HCT116 (cell line): ENCODE data around the gene ACER3. TPM values are rescaled to one million over a fixed set of nuclear protein-coding genes. Genes with fewer than 3 reads are reported as not detected.

ENCODE experiments used
- ATAC-seq: fragments of 200-7000 bp; cut with Tn5 transposase; 2 replicates; pipeline ENCODE4 v1.9.1; 2020; ENCODE audit warnings: mild to moderate bottlenecking, moderate library complexity
- BruUV-seq: library from RNA; stranded (reverse); fragments of 400-500 nt; replicated peaks from 2 replicates; lab custom pipeline; 2021; lab: Mats Ljungman, UMichigan
- CTCF ChIA-PET: fragments of 300-600 bp; sonication (Branson Sonifier 250); formaldehyde crosslinking; loops from one replicate; lab custom pipeline; 2021; ENCODE audit warnings: antibody characterized with exemption; lab: Charles Lee
- POLR2A ChIA-PET: fragments of 300-600, 350-600 bp; sonication (Branson Sonifier 250); formaldehyde crosslinking; loops from one replicate; lab custom pipeline; 2021; ENCODE audit warnings: antibody characterized with exemption; lab: Charles Lee
- RAD21 ChIA-PET, 2 experiments: fragments of 300-600 bp; sonication (Branson Sonifier 250); formaldehyde crosslinking; loops; one replicate each; lab custom pipeline; 2023; ENCODE audit warnings: low total read pairs in 2 of 2; ENCODE audit not compliant: uncharacterized antibody in 2 of 2, unreplicated experiment in 2 of 2, low non-redundant PET in 1 of 2; lab: Charles Lee
- DNase-seq: peaks from one replicate; pipeline ENCODE4 v3.0.0-alpha.2; 2010; ENCODE audit warnings: low read depth, low spot score
- H2AFZ ChIP-seq: fragments of 200-600 bp; shearing (Covaris generic), sonication (generic); 2 replicates; pipeline ENCODE4 v1.6.1; 2017; ENCODE audit warnings: low read depth, mixed run types, mixed read lengths, antibody characterized with exemption, low read length; ENCODE audit not compliant: poor library complexity, severe bottlenecking
- H3K27ac ChIP-seq: 2 replicates; pipeline ENCODE4 v1.5.1; 2012; ENCODE audit warnings: low read depth, low read length
- H3K27me3 ChIP-seq: fragments of 200-600 bp; sonication (generic); 2 replicates; pipeline ENCODE4 v1.6.1; 2016; ENCODE audit warnings: mixed run types, low read length, mixed read lengths; ENCODE audit not compliant: insufficient read depth
- H3K36me3 ChIP-seq, 2 experiments: fragments of 200-500 bp in 1 of 2; fragments of 200-600 bp in 1 of 2; sonication (Bioruptor generic) in 1 of 2; sonication (generic) in 1 of 2; 2 replicates each; pipeline versions ENCODE4 v1.5.1 to v1.6.1; 2014 to 2016; ENCODE audit warnings: low read length in 2 of 2, inconsistent platforms in 1 of 2, mixed read lengths in 1 of 2, mixed run types in 1 of 2; ENCODE audit not compliant: insufficient read depth in 2 of 2, control insufficient read depth in 1 of 2
- H3K4me1 ChIP-seq, 2 experiments: fragments of 200-600 bp in 1 of 2; sonication (generic) in 1 of 2; 2 replicates each; pipeline versions ENCODE4 v1.5.1 to v1.6.1; 2012 to 2017; ENCODE audit warnings: low read length in 2 of 2, inconsistent platforms in 1 of 2, mild to moderate bottlenecking in 1 of 2, mixed read lengths in 1 of 2, mixed run types in 1 of 2, moderate library complexity in 1 of 2; ENCODE audit not compliant: insufficient read depth in 2 of 2, control insufficient read depth in 1 of 2
- H3K4me2 ChIP-seq: fragments of 200-600 bp; sonication (generic); 2 replicates; pipeline ENCODE4 v1.6.1; 2017; ENCODE audit warnings: mixed run types, low read length, mixed read lengths
- H3K4me3 ChIP-seq, 2 experiments: fragments of 200-600 bp in 1 of 2; sonication (generic) in 1 of 2; replicated peaks in 1 of 2; 2 replicates each; pipeline ENCODE4 v1.5.1; 2011 to 2016; ENCODE audit warnings: low read length in 2 of 2, control low read depth in 1 of 2, low read depth in 1 of 2, mild to moderate bottlenecking in 1 of 2, mixed read lengths in 1 of 2, mixed run types in 1 of 2
- H3K79me2 ChIP-seq: fragments of 200-600 bp; sonication (generic); 2 replicates; pipeline ENCODE4 v1.6.1; 2017; ENCODE audit warnings: mild to moderate bottlenecking, mixed run types, low read length, moderate library complexity, mixed read lengths; ENCODE audit not compliant: insufficient read depth
- H3K9ac ChIP-seq: fragments of 200-600 bp; sonication (generic); 2 replicates; pipeline ENCODE4 v1.6.1; 2016; ENCODE audit warnings: low read length, mixed read lengths
- H3K9me2 ChIP-seq: fragments of 200-600 bp; sonication (generic), shearing (Covaris generic); 2 replicates; pipeline ENCODE4 v1.6.1; 2017; ENCODE audit warnings: mixed run types, mild to moderate bottlenecking, moderate library complexity; ENCODE audit not compliant: insufficient read depth
- H3K9me3 ChIP-seq, 2 experiments: fragments of 200-500 bp in 1 of 2; fragments of 200-600 bp in 1 of 2; sonication (Bioruptor generic) in 1 of 2; sonication (generic) in 1 of 2; 2 replicates each; pipeline ENCODE4 v1.6.1; 2014 to 2017; ENCODE audit warnings: low read length in 2 of 2, mixed read lengths in 2 of 2, inconsistent platforms in 1 of 2, low read depth in 1 of 2, mild to moderate bottlenecking in 1 of 2, mixed run types in 1 of 2, moderate library complexity in 1 of 2; ENCODE audit not compliant: control insufficient read depth in 1 of 2, insufficient read depth in 1 of 2
- H4K20me1 ChIP-seq: fragments of 200-600 bp; sonication (generic), shearing (Covaris generic); 2 replicates; pipeline ENCODE4 v1.6.1; 2017; ENCODE audit warnings: mixed run types, mild to moderate bottlenecking, moderate library complexity; ENCODE audit not compliant: insufficient read depth
- ATF3 ChIP-seq: IDR thresholded peaks from 2 replicates; pipeline ENCODE4 v1.6.1; 2012
- CBX3 ChIP-seq: IDR thresholded peaks from 2 replicates; pipeline ENCODE4 v1.6.1; 2012; ENCODE audit warnings: low read depth
- CEBPB ChIP-seq: IDR thresholded peaks from 2 replicates; pipeline ENCODE4 v1.6.1; 2012; ENCODE audit warnings: low read depth
- CTCF ChIP-seq, 3 experiments: fragments of 200-600 bp in 1 of 3; sonication (generic) in 1 of 3; IDR thresholded peaks in 2 of 3; conservative IDR thresholded peaks in 1 of 3; 2 replicates each; pipeline ENCODE4 v1.5.1; 2012 to 2017; ENCODE audit warnings: low read depth in 2 of 3, low read length in 2 of 3, antibody characterized with exemption in 1 of 3, borderline replicate concordance in 1 of 3, control low read depth in 1 of 3, mild to moderate bottlenecking in 1 of 3, mixed read lengths in 1 of 3, mixed run types in 1 of 3, moderate library complexity in 1 of 3; ENCODE audit not compliant: insufficient read depth in 1 of 3
- EGR1 ChIP-seq: IDR thresholded peaks from 2 replicates; pipeline ENCODE4 v1.6.1; 2012; ENCODE audit warnings: low read depth
- EZH2 ChIP-seq: fragments of 200-600 bp; sonication (generic); IDR thresholded peaks from 2 replicates; pipeline ENCODE4 v1.6.1; 2017; ENCODE audit warnings: antibody characterized with exemption, mixed run types
- EZH2phosphoT487 ChIP-seq: fragments of 200-600 bp; IDR thresholded peaks from 2 replicates; pipeline ENCODE4 v1.6.1; 2018; ENCODE audit warnings: antibody characterized with exemption, borderline replicate concordance
- FOSL1 ChIP-seq: IDR thresholded peaks from 2 replicates; pipeline ENCODE4 v1.6.1; 2012; ENCODE audit warnings: low read depth
- JUND ChIP-seq: IDR thresholded peaks from 2 replicates; pipeline ENCODE4 v1.6.1; 2012
- MAX ChIP-seq: IDR thresholded peaks from 2 replicates; pipeline ENCODE4 v1.6.1; 2012
- POLR2A ChIP-seq: IDR thresholded peaks from 2 replicates; pipeline ENCODE4 v1.7.0; 2011; ENCODE audit warnings: borderline replicate concordance; ENCODE audit not compliant: insufficient read depth, insufficient read length; ENCODE audit errors: extremely low read depth
- RAD21 ChIP-seq: IDR thresholded peaks from 2 replicates; pipeline ENCODE4 v1.6.1; 2012; ENCODE audit warnings: low read depth, mild to moderate bottlenecking
- REST ChIP-seq: IDR thresholded peaks from 2 replicates; pipeline ENCODE4 v1.6.1; 2012; ENCODE audit warnings: low read depth
- SIN3A ChIP-seq: IDR thresholded peaks from 2 replicates; pipeline ENCODE4 v1.6.1; 2012; ENCODE audit warnings: low read depth
- SP1 ChIP-seq: IDR thresholded peaks from 2 replicates; pipeline ENCODE4 v1.6.1; 2012; ENCODE audit warnings: low read depth
- SRF ChIP-seq: IDR thresholded peaks from 2 replicates; pipeline ENCODE4 v1.6.1; 2012; ENCODE audit warnings: low read depth
- TCF7L2 ChIP-seq: IDR thresholded peaks from 2 replicates; pipeline ENCODE4 v1.7.0; 2011; ENCODE audit warnings: borderline replicate concordance, inconsistent platforms; ENCODE audit not compliant: insufficient read depth, insufficient read length; ENCODE audit errors: extremely low read depth
- ZBTB33 ChIP-seq: IDR thresholded peaks from 2 replicates; pipeline ENCODE4 v1.6.1; 2011; ENCODE audit warnings: mild to moderate bottlenecking, low read length, moderate library complexity; ENCODE audit not compliant: insufficient replicate concordance; ENCODE audit errors: extremely low read depth
- ZFX ChIP-seq: fragments of 450-650 bp; IDR thresholded peaks from 2 replicates; pipeline ENCODE4 v1.6.1; 2017
- ZNF274 ChIP-seq: fragments of 200-500 bp; sonication (Bioruptor generic); IDR thresholded peaks from 2 replicates; pipeline ENCODE4 v1.6.1; 2014; ENCODE audit warnings: mild to moderate bottlenecking, low read depth, low read length, inconsistent platforms
- intact Hi-C: fragments of 100-400 bp; cut with micrococcal nuclease; formaldehyde crosslinking; loops from 2 replicates; pipeline ENCODE4 v1.10.0; 2022
- total RNA-seq: library from RNA; stranded (reverse); gene quantifications from one replicate; pipeline ENCODE4 v1.2.1, GENCODE V29; 2021; ENCODE audit not compliant: unreplicated experiment

ACER3 gene
- total RNA-seq, 1 experiment from 2014 or later, result 19.1 TPM

GRCh38 chr11:76823481-76824028, 37.2 kb upstream of the ACER3 start:
- no peaks in the 10 kb centered on the region for H3K79me2 ChIP-seq
- peak; percentile 88 for DNase-seq
- ChIA-PET RAD21 (interaction anchor here in 1 of 2 experiments (1.5 kb wide), 1 partner anchor 14 kb away, joined by 3 read pairs; no protein-coding TSS in a partner anchor), POLR2A (interaction anchor here (0.7 to 1.1 kb wide), 3 partner anchors 29 to 197 kb away, joined by 3 to 5 read pairs (median 3); no protein-coding TSS in a partner anchor), CTCF (interaction anchor here (1.3 to 1.9 kb wide), 2 partner anchors 16 to 96 kb away, joined by 3 to 11 read pairs; no protein-coding TSS in a partner anchor)
- H3K27ac ChIP-seq, result peak overlapping the region; percentile 55
- H3K4me3 ChIP-seq, result peak overlapping the region; percentile 42 to 59
- H3K9me2 ChIP-seq, result no peaks in the 10 kb centered on the region
- peak overlapping the region; percentile 64 for H2AFZ ChIP-seq
- H3K36me3 ChIP-seq, result no peaks in the 10 kb centered on the region
- peaks cover 18 to 34% of the 10 kb centered on the region in 2 experiments; a peak in 3 of 4 replicates for H3K4me1 ChIP-seq
- H3K9ac ChIP-seq, result peak overlapping the region; percentile 53
- H3K9me3 ChIP-seq, result no peaks in the 10 kb centered on the region
- intact Hi-C loops, result no loop called here
- peak; percentile 95 for ATAC-seq
- no TSS peak for BruUV-seq
- H3K4me2 ChIP-seq, result peak overlapping the region; percentile 91
- no peaks in the 10 kb centered on the region for H4K20me1 ChIP-seq
- H3K27me3 ChIP-seq, result no peaks in the 10 kb centered on the region
- TF ChIP-seq SRF (no peak; the same call in 1 of the 2 replicates), SIN3A (peak; percentile 48; the same call in 1 of the 2 replicates), ATF3 (no peak), ZNF274 (no peak), EZH2phosphoT487 (no peak), MAX (peak; percentile 56; the same call in 1 of the 2 replicates), ZFX (no peak), CBX3 (0 out of 2 replicates have a peak, but pooled peaks have one; percentile 60), POLR2A (peak; percentile 70), FOSL1 (peak; percentile 88), REST (no peak), CEBPB (peak; percentile 63; the same call in 1 of the 2 replicates), ZBTB33 (no peak), SP1 (peak; percentile 85), CTCF (IDR thresholded peaks at IDR 0.05 in 2 of 3, conservative IDR thresholded peaks at IDR 0.05 in 1 of 3; ENCODE audit: borderline replicate concordance in 1 of 3, insufficient read depth in 1 of 3, low read depth in 2 of 3, low read length in 2 of 3) (no peak), RAD21 (no peak), EZH2 (no peak), EGR1 (no peak), JUND (peak; percentile 87), TCF7L2 (no peak)
